Epidermal melanocyte (primary cell): Measurements from ENCODE around the gene RELL1.

ENCODE experiments used
- DNase-seq: peaks from one replicate; pipeline ENCODE4 v3.0.0; 2011; ENCODE audit warnings: low spot score; ENCODE audit not compliant: insufficient read length

Gene RELL1

DNA sequence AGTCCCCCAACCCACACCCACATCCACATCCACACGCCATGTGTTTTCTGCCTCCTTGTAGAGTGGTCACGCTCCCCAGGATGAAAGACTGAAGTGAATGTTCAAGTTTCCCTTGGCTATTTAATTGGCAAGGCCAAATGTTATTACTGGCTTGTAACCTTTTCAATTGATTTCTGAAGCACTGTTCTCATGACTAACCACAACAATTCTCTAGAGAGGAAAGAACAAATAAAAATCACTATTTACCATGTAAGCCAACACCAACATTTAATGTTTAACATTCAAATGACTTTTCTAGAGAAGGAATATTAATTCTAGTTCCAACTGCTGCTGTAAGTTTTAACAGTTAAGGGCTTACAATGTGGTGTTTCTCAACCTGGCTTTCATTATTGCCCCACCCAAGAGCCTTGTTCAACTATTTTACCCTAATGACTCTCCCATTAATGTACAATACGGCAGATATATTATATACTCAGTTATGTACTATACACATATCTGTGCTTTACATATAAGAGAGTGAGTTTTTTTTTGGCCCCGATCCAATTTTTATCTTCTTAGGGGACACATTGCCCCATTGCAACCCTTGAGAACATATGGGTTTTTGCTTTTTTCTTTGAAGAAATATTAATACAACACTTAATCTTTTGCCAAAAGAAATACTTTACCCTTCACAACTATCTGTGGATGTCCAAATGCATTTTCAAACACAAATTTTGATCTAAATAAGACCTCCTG, 46.5 kb downstream of the RELL1 start:
- DNase-seq: no peak

DNA sequence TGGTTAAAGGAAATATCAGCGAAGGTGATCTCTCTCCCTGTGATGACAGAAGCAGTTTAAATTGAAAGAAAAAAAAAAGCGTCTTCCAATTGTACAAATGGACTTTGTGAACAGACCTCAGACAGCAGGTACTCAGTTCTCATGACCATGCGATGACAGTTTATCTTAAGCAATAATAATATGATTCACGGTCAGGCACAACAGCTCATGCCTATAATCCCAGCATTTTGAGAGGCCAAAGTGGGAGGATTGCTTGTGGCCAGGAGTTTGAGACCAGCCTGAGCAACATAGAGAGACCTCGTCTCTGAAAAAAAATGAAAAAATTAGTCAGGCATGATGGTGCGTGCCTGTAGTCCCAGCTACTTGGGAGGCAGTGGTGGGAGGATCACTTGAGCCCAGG, 51.0 kb downstream of the RELL1 start:
- no peak for DNase-seq

DNA sequence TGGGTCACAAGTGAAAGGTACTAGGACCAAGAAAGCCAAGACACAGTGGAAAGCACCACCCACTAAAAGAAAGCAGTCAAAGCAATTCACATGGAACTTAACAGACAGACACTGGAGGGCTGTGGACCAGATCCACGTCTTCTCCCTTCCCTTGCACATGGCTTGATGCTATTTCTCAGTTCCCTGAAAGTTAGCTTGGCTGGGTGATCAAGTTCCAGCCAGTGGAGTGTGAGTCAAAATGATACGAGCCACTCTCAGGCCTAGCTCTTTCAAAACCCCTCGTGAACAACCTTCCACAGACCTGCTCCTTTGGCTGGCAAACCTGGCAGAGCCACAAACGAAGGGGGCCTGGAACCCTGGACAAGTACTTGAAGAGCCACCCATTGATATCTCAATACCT, 52.0 kb downstream of the RELL1 start:
- DNase-seq: no peak

DNA sequence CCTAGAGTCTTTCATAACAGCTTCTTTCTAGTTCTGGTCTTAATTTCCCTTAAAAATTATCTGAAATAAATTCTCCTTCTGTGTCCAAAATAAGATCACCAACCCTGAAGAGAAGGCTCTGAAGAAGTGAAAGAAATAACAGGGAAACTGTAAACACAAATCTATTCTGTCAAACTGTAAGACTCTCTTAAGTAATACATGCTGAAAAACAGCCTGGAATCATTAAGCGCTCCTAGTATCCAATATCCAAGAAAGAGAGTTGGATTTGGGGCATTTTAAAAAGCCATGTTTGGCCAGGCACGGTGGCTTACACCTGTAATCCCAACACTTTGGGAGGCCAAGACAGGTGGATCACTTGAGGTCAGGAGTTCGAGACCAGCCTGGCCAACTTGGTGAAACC, 53.3 kb downstream of the RELL1 start:
- DNase-seq: no peak

DNA sequence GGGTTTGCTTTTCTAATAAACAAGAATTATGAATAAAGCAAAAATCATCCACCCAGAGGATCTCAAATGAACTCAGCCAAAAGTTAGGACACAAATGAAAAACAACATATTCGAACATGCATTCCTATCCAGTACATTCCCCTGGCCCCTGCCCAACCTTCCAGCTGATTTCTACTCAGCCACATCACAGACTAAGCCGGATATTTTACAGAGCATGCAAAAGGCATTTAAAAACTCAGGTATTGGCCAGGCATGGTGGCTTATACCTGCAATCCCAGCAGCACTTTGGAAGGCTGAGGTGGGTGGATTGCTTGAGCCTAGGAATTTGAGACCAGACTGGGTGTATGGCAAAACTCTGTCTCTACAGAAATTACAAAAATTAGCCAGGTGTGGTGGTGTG, 54.6 kb downstream of the RELL1 start:
- no peak for DNase-seq

DNA sequence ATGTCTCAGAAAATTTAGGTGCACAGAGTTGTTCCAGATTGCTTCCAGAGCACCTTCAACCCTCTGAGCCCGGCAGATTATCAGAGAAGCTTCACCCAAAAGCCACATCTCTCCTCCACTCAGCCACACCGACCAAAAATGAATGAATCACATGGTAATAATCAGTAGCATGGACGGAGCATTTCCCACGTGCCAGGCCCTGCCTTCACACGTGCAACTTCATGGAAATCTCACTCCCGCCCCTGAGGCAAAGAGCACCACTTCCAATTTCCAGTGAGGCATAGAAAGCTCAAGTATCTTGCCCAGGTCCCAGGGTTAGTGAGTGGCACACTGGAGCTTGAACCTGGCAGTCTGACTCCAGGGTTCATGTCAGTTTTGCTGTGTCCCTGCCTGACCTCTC, 56.5 kb downstream of the RELL1 start:
- no peak for DNase-seq

DNA sequence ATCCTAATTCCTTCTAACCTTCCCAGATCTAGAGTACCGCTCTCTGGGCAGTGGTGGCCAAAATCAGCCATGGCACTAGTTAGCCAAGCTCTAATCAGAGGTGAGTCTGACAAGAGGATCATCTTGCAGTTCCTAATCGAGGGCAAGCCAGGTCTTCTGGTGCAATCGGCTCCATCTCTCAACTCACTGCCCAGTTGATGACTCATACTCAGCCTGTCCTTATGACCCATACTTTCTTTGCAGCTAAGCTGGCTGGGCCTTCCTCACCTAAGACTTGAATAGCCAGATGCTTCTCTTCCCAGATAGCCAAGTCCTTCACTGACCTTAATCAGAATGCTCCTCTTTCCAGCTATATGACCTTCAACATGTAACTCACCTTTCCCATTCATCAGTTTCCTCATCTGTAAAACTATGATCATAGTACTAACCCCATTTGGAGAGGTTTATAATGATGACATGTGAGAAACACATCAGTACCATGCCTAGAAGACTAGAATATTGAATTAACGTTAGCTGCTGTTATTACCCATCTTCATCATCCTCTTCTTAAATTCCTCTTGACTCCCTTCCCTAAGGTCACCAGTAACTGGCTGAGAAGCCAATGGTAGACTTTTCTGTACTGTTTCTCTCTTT, 57.1 kb downstream of the RELL1 start:
- DNase-seq: no peak

DNA sequence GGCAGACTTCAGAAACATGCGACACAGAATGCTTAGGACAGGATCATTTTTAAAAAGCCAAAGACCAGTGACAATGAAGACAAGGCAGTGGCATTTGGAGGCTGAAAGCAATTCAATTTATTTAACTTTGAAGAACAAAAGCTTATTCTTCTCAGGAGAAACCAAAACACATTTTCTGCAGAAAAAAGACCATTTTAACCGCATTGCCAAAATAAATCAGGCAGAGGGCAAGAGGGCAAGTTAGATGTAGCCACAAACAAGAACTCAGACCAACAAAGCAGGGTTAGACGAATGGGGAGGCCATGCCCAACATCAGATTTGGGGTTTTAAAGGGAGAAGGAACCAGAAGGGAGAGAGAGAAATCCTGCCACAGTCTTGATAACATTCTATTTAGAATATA, 58.9 kb downstream of the RELL1 start:
- DNase-seq: no peak

DNA sequence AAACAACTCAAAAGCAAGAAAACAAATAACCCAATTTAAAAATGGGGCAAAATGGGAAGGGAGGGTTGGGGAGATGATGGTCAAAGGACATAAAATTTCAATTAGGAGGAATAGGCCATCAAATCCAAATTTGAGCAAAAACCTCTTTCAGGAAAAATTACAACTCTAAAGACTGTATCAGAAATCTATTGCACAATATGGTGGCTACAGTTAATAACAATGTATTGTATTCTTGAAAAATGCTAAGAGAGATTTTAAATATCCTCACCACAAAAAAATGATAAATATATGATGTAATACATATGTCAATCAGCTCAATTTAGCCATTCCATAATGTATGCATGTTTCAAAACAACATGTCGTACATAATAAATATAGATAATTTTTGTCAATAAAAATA, 60.7 kb downstream of the RELL1 start:
- no peak for DNase-seq

DNA sequence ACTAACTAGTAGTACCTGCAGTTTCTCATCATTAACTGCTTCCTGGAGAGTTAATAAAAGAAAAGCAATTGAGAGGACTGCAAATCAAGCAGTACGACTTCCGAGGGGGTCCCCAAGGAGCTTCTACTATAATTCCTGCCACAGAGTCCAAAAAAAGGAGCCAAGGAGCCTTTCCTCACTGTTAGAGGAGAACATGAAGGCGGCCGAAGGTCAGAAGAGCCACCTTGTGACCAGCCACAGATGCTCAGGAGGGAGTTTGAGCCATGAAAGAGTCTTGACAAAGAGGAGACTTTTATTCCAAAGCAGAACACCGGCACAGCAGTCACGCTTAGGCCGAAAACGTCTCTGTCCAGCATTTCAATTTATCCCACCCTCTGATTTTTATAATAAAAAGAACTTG, 62.2 kb downstream of the RELL1 start:
- DNase-seq: no peak

DNA sequence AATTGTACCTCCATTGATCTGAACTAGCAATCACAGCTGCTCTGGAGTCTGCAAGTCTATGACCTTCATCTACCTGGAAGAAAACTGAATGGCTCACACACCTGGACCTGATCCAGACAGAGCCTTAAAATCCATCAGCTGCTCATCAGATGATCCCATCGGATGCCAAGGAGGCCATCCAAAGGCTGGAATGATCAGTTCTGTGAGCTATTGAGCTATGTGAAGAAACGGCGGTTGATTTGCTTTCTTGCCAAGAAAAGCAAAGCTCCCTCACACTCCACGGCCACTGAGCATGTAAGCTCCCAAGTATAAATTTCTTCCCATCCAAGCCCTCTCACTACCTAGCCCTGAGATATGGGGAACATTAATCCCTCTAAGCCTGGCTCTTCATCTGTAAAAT, 63.1 kb downstream of the RELL1 start:
- DNase-seq: no peak

DNA sequence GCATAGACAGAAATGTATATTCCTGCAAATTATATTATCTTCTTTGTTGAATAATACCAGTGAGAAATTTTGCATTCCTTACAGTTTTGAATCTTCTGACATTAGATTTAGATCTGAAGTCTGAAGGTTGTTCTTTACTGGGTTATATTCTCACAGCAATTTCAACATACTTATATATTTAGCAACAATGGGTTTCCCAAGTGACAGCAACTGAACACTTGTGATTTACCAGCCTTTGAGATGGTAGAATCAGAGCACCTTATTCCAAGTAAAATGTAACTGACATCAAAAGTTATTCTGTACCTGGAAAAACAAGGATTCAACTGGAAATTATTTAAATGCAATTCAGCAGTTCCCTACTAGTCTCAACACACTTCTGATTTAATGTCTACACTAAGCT, 66.0 kb downstream of the RELL1 start:
- DNase-seq: no peak

DNA sequence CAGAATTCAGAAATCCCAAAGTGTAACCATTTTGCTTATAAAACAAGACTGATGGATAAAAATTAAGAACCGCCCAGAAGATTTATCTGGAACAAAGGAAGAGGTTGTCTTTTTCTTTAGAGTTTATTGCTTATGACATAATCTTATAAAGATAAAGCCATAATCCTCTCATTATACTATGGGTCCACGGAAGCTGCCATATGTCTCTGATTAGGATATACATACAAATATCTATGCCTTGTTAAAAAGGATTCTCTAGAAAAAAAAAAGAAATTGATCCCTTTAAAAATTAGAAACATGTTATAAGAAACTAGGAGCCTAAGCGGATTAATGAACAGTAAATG, 70.5 kb downstream of the RELL1 start:
- DNase-seq: no peak

DNA sequence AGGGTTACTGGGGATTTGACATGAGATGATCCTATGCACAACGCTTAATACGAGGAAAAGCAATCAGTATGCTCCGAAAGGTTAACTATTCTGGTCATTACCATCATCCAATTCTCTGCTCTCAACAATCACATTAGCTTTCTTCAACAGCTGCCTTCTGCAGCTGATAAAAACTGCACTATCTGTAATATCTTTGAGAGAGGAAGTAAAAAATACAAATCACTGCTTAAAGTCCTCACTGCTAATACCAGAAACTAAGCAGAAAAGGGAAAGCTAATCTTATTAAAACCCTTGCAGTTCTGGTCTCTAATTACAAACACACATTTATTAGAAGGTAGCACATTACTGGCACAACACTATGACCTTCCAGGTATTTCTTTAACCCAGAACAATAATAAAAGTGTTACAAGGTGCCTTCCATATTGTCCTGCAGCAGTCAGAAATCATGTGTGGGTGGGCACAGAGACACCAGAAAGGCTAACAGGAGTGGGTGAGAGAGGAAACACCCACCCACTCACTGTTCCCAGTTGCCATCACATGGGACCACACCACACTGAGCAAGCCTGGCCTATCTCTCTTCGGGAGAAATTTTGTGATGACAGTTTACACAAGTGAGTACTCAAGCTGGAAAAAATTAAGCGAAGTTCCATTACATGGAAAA, 71.0 kb downstream of the RELL1 start:
- no peak for DNase-seq

DNA sequence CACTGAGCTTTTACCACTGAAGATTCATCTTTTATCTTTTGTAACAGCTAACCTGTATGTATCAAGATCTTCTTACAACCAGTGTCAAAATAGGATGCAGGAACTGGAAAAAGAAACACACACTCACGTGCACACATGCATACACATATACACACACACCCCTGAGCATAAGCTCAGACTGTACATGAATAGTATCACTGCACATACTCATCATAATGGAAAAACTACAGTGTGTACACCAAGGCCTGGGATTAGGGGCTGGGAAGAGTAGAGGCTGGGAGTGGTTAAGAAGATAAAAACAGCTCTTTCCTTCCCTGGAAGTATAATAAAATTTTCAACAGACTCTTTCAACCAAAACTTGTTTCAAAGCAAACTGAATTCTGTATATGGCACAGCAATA, 73.4 kb downstream of the RELL1 start:
- no peak for DNase-seq

DNA sequence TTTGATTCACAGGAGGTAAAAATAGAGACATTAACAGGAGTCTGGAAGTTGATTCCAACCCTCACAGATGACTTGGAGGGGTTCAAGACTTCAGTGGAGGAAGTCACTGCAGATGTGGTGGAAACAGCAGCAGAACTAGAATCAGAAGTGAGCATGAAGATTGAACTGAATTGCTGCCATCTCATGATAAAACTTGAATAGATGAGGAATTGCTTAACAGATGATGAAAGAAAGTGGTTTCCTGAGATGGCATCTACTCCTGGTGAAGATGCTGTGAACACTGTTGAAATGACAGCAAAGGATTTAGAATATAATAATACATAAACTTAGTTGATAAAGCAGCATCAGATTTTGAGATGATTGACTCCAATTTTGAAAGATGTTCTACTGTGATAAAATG, 76.5 kb downstream of the RELL1 start:
- no peak for DNase-seq

DNA sequence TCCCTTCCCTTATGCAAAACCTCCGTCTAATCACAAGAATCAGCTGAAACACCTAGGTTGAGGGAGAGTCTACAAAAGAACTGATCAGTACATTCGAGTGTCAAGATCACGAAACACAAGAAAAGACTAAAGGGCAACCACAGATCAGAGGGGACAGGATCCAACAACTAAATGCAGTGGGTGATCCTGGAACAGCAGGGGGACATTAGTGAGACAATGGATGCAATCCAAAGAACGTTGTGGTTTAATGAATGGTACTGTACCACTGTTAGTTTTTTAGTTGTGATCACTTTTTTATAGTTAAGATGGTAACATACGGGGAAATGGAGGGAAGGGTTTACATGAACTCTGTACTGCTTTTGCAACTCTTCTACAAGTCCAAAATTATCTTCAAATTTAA, 79.2 kb downstream of the RELL1 start:
- DNase-seq: no peak

DNA sequence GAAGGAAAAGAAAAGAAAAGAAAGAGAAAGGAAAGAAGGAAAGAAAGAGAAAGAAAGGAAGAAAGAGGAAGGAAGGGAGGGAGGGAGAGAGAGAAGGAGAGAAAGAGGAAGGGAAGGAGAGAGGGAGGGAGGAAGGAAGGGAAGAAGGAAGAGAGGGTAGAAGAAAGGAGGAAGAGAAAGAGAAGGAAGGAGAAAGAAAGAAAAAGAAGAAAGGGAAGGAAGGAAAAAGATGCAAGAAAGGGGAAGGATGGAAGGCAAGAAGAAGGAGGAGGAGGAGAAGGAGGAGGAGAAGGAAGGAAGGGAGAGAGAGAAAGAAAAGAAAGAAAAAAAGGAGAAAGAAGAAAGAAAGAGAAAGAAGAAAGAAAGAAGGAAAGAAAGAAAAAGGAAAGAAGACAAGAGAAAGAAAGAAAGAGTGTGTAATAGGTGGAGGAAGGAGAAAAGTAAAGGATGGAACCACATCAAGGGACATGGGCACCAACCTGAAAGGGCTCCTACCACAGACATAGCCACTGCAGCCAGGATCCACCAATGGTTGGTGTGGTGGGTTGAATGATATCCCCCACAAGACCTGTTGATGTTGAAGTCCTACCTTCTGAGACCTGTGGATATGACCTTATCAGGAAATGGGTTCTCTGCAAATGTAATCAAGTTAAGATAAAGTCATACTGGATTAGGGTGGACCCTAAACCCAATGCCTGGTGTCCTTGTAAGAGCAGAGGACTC, 80.2 kb downstream of the RELL1 start:
- no peak for DNase-seq

DNA sequence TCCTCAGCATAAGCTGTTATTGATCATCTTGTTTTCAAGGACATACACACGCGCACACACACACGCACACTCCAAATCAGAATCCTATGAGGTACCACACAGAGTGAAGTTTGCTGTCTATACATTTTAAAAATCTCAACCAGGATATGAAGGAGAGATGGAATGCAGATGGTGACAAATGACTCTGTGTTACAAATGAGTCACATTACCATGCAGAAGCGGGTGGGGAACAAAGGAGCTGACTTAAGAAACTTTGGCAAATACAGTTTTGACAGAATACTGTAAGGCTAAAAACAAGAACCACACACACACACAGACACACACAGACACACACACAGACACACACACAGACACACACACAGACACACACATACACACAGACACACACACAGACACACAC, 81.7 kb downstream of the RELL1 start:
- DNase-seq: no peak

DNA sequence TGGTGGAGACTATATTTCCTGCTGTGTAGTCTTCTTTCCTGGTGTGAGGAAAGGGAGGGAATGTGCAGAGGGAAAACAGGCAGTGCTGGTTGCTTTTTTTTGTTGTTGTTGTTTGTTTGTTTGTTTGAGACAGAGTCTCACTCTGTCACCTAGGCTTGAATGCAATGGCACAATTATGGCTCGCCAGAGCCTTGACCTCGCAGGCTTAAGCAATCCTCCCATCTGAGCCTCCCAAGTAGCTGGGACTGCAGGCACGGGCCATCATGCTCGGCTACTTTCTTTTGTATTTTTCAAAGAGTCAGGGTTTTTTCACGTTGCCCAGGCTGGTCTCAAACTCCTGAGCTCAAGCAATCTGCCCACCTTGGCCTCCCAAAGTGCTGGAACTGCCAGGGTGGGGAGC, 82.5 kb downstream of the RELL1 start:
- no peak for DNase-seq

DNA sequence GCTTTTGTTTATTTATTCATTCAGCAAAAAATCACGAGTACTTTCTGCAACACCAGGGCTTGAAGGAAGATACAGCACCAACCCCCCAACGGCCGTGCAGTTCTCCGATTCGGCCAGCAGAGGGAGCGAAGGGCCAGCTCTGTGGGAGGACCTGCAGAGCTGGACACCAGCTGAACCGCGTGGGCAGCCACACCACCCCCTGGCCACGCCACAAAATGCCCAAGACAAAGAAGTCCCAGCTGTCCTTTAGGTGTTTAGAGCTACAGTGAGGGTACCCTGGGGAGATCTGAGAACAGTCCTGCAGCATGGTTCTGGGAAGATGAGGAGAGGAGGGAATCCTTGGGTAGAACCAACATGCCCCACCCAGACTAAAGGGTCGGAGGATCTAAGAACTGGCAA, 83.1 kb downstream of the RELL1 start:
- DNase-seq: peak; percentile 73

DNA sequence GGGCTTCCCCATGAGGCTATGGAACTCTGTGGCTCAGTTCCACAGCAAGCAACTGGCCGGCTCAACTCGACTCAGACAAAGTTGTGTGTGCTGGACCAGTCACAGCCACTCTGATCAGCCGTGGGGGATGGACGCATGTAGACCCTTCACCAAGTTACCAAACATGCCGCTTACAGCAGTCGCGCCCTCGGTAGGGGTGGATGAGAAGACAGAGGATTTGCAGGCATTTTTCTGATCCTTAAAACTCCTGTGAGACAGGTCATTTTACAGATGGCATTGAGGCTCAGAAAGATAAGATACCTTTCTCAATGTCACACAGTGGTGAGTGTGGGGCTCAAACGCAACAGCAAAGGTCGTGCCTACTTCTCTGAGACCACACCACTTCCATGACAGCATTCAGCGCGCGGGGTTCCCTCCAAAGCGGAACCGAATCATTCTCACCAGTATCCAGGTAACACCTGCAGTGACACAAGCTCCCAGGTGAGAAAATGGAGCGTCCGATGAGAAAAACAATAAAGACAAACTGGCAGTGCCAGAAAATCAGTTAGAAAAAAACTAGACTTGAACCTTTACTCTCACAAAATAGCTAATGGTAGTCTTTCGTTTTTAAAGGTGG, 83.6 kb downstream of the RELL1 start:
- DNase-seq: no peak
